GM13977 (cell line): Measurements from ENCODE around the gene NUDT3.

ENCODE experiments used
- DNase-seq: peaks from one replicate; pipeline ENCODE4 v3.0.0; 2012; ENCODE audit warnings: low spot score
- CTCF ChIP-seq: IDR thresholded peaks from 2 replicates; pipeline ENCODE4 v1.5.1; 2012; ENCODE audit warnings: mild to moderate bottlenecking, control low read depth; ENCODE audit not compliant: insufficient read depth; ENCODE audit errors: extremely low read depth, missing control alignments
- in situ Hi-C: fragments of 300-500 bp; cut with MboI; formaldehyde crosslinking; loops from one replicate; pipeline ENCODE4 v1.12.0; 2022; ENCODE audit warnings: low sequenced_read_pairs, low pct_unique_long_range_greater_than_20kb, mixed read lengths, inconsistent platforms; ENCODE audit not compliant: unreplicated experiment

The NUDT3 gene

GRCh38 chr6:34243901-34244884 is 148.3 kb downstream of the NUDT3 start:
- no peak for DNase-seq
- in situ Hi-C loops: loop anchor here (25.0 kb wide), 1 partner anchor 368 kb away; no protein-coding TSS in a partner anchor
- TF ChIP-seq CTCF: peak; percentile 42

- no peak for DNase-seq
- in situ Hi-C loops: loop anchor here (25.0 kb wide), 1 partner anchor 369 kb away; no protein-coding TSS in a partner anchor
- TF ChIP-seq CTCF: no peak
Measured at GRCh38 chr6:34243131-34243771, 149.2 kb downstream of the NUDT3 start.

- no peak for TF ChIP-seq CTCF
- in situ Hi-C loops: loop anchor here (25.0 kb wide), 1 partner anchor 370 kb away; no protein-coding TSS in a partner anchor
- no peak for DNase-seq
Measured at GRCh38 chr6:34242252-34243130, 150.0 kb downstream of the NUDT3 start.

DNA sequence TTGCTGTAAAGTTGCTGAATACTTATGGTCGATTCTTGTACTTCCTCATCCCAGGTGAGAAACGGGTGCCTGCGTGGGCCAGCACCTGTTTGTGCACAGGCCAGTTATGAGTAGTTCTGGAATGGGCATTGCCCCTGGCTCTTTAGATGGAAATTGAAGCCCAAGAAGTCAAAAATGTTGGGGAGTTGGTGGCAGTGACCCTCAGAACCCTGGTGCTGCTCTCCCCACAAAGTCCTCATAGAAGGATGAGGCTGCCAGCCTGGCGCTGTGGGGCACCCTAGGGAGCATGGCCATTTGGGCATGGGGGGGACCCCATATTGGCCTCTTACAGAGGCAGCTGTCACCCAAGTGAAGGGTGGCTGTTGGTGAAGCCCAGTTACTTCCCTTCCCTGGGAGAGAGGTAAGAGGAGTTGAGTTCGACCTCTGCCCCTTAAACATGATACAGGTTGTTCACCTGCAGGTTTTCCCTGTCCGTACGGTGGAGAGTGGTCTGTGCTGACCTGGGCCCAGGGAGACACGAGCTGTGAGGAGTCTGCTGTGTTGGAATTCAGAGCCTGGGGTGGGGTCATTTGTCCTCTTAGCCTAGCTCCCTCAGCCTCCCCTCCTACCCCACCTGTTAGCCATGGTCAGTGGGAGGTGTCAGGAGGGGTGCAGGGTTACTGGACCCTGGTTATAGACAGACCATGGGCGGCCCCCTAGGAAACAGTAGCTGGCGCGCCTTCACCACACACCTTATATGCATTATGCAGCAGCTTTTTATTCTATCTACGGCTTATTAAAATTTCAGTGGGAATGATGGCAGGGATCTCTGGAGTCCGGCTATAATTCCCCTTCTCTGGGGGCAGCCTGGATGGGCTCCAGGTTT is 150.9 kb downstream of the NUDT3 start:
- in situ Hi-C loops: loop anchor here (25.0 kb wide), 1 partner anchor 371 kb away; no protein-coding TSS in a partner anchor

More for the DNA sequence above, 150.9 kb downstream of the NUDT3 start:
- DNase-seq: no peak
- no peak for TF ChIP-seq CTCF
